Pericardium fibroblast (primary cell): ENCODE data around the gene PCED1A. TPM values are rescaled to one million over a fixed set of nuclear protein-coding genes. Genes with fewer than 3 reads are reported as not detected.

Experiments used
- total RNA-seq: library from RNA; depleted of rRNA; stranded (reverse); fragments of >200 nt; gene quantifications from 2 replicates; pipeline ENCODE4 v1.2.3, GENCODE V29; 2015

PCED1A gene
- 41.4 and 45.3 TPM in 2 replicates for total RNA-seq

DNA sequence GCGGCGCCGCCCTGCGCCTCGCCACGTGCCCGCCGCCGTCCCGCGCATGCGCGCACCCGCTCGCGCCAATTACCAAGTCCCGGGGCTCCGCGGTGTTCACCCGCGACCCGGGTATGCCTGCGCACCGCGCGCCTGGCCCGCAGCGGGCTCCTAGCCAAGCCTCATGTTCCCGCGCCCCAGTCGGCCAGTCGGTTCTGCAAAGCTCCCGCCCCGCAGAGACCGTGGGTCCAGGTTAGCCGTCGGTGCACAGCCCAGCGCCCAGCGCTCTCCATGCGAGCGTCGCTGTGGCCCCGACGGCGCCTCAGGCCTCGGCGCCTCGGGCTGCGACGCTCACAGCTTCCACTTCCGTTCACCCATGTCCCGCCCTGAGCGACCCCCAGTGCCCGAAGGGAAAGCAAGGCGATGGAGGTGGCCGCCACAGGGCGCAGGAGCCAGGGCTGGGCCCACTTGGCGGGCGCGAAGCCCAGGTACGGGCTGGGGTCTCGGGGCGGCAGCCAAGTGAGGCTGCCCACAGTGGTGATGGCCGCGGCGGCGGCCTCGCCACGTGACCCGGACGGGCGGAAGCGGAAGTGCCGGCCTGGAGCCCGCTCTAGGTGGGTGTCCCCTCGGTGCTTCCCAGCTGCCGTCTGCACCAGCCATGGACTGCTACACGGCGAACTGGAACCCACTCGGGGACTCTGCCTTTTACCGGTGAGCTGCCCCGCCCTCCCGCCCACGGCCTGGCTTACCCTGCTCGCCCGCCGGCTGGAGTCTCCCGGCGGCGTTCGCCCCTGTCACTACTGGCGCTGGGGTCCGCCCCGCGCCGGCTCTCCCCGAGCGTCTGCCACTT, at the start of gene PCED1A, which contains the start of gene VPS16:
Gene PCED1A (minus strand): TSS at position 518 of the 829 bp plus-strand sequence. CDS start 743 bp downstream, outside the sequence.
Gene VPS16 (plus strand): TSS at position 608 of the 829 bp plus-strand sequence. CDS start 30 bp downstream, at position 638.

DNA sequence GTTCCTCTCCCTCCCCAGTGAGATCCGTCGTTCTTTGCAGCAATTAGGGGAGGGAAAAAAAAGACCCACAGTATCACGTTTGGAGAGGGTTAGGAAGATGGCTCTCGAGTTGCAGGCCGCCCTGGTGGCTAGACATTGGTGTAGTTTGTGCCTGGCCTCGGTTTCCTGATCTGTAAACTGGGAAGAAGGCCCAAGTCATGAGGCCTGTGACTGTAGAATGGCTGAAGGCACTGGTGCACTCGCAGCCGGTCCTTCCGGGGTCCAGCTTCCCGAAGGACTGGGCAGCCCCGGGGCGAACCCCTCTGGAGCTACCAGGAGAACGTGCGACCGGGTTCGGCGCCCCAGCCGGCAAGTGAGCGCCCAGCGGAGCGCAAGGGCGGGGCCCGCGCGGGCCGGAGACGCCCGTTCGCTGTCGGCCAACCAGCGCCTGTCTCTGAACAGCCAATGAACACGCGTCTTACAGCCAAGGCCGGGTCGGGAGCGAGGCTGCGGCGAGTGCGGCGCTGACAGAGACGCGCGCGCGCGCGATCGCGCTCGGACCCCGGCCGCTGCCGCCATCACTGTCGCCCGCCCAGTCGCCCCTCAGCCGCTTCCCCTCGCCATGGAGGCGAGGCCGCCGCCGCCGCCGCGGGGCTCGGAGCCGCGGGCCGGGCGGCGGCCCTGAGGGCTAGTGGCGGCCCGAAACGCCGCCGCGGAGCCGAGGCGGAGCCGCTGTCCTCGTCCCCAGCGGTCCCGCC, 32.7 kb upstream of the PCED1A start, which contains the start of gene PTPRA:
Gene PTPRA (plus strand): TSS at position 472 of the 737 bp plus-strand sequence. CDS start 90,797 bp downstream, outside the sequence.

DNA sequence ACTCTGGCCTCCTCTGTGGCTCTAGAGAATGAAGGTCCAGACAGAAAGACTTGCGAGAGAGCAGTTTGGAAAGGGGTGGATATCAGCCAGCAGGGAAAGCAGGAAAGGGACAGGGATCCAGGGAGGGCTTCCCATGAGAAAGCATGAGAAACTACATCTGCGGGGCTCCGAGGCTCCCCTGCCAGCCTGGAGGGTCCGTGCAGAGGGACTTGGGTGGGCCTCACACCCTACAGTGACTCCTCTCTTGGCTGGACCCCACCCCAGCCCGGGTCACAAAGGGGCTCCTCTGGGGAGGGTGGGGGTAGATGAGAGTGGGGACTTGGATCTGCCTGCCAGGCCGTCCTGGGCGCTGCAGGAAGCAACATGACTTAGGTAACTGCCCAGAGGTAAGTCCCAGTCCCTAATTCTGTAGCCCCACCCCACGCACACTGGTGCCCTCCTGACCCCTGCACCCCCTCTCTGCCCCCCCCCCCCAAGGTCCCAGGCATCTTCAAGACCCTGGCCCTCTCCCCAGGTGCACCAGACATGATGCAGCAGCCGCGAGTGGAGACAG, 24.3 kb downstream of the PCED1A start, which contains the start of gene TMEM239:
Gene TMEM239 (plus strand): TSS at position 335 of the 553 bp plus-strand sequence. CDS start 191 bp downstream, at position 526.

DNA sequence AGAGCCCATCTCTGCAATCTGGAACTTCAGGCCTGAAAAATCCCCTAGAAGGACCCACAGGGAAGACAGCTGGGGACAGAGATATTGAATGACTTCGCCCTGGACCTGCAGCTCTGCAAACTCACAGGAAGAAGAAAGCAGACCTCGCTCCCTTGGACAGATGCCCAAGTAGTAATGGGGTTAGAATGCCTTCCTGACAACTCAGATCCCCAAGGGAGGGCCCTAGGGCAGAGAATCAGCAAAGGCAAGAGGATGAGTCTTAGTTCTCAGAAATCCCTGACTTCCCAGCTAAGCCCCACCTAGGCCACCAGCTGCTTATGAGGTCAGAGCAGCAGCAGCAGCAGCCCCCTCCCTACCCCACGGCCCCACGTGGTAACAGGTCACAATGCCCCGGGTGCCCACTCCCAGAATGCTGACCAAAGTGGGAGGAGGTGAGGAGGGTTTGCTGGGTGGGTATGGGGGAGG, 25.8 kb downstream of the PCED1A start, which contains the start of gene C20orf141:
Gene C20orf141 (plus strand): TSS at position 401 of the 465 bp plus-strand sequence. CDS start 198 bp downstream, outside the sequence.

DNA sequence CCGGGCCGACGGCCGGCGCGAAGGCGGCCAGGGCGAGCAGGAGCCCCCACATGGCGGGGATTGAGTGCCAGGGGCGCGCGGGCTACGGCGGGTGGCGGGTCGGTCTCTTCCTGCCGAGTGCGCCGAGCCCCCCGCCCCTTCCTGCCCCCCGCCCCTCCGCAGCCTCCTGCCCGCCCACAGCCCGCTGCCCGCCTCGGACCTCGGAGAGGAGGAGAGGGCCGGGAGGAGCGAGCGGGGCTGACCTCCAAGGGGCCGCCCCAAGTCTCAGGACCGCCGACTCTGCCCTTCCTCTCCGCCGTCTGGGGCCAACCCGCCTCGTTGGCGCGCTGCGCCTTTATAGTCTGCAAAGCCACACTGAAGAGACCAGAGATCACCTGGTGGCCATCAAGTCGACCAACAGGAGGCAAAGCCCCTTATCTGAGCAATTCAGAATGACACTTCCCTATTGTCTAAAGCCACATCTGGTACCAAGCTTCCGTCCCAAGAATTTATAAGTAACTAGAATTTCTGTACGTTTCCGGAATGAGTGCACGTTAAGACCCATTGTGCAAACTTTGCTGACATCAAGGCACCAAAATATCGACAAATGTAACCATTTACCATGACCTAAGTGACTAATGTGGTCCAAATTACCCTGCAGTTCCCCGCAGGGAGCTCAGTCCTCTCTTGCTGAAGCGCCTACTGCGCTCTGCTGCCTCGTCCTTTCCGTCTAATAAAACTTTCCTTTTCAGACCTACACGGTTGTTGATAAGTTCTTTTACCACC, 39.8 kb downstream of the PCED1A start, which contains the start of gene CPXM1:
Gene CPXM1 (minus strand): TSS at position 107 of the 765 bp plus-strand sequence. CDS start 55 bp downstream, at position 52.

Other genes with a start within 250 kb of the PCED1A start
- gene NOP56, start 188.0 kb downstream of the PCED1A start, total RNA-seq: 81.6 and 99.5 TPM in 2 replicates
- gene IDH3B, start 176.4 kb downstream of the PCED1A start, total RNA-seq: 70.8 and 86.9 TPM in 2 replicates
- gene EBF4, start 147.9 kb downstream of the PCED1A start, total RNA-seq: 1.7 and 2.1 TPM in 2 replicates
- gene CPXM1, start 40.0 kb downstream of the PCED1A start, total RNA-seq: 13.2 and 49.5 TPM in 2 replicates
- 0.47 TPM in 1 of 2 replicates, not detected in the other for gene C20orf141, start 25.7 kb downstream of the PCED1A start, total RNA-seq
- gene TMEM239, start 24.3 kb downstream of the PCED1A start, total RNA-seq: not detected in 2 replicates
- 25.5 and 45.9 TPM in 2 replicates for gene VPS16, start 90 bp upstream of the PCED1A start, total RNA-seq
- 32.8 and 37.6 TPM in 2 replicates for gene PTPRA, start 32.8 kb upstream of the PCED1A start, total RNA-seq
- not detected in 2 replicates for gene GNRH2, start 203.0 kb upstream of the PCED1A start, total RNA-seq
- 43.1 and 59.0 TPM in 2 replicates for gene MRPS26, start 205.4 kb upstream of the PCED1A start, total RNA-seq
- gene OXT, start 231.0 kb upstream of the PCED1A start, total RNA-seq: not detected in 2 replicates
- not detected in 2 replicates for gene AVP, start 244.1 kb upstream of the PCED1A start, total RNA-seq